Measurements from ENCODE around the gene YWHAQ.

- TF ChIP-seq CTCF (IDR thresholded peaks at IDR 0.05) (no peak), POLR2A (IDR thresholded peaks at IDR 0.05) (no peak)
Observed at GRCh38 chr2:9641641-9642040, 10.8 kb upstream of the YWHAQ start.

All from testis (tissue), 2 donors.